SU-DHL-6 (cell line): ENCODE measurements around the gene DCK.
"Not testable (repeated sequence)": the region's sequence is repeated elsewhere in the genome, so short reads cannot be mapped to it uniquely, and the experiment has no call there.

Experiments used
- EZH2phosphoT487 ChIP-seq: fragments of 200-600 bp; sonication (generic), shearing (Covaris generic); conservative IDR thresholded peaks from 2 replicates; pipeline ENCODE4 v1.6.1; 2018; ENCODE audit warnings: mild to moderate bottlenecking, antibody characterized with exemption, low read length, moderate library complexity, mixed read lengths
- TF ChIP-seq, protein P1 (sequence below): fragments of 200-600 bp; sonication (generic); IDR thresholded peaks from one replicate; pipeline ENCODE4 v1.5.1; 2017; ENCODE audit warnings: antibody characterized with exemption, mild to moderate bottlenecking, low read length, moderate library complexity; ENCODE audit not compliant: insufficient read depth, poor library complexity, severe bottlenecking

DNA sequence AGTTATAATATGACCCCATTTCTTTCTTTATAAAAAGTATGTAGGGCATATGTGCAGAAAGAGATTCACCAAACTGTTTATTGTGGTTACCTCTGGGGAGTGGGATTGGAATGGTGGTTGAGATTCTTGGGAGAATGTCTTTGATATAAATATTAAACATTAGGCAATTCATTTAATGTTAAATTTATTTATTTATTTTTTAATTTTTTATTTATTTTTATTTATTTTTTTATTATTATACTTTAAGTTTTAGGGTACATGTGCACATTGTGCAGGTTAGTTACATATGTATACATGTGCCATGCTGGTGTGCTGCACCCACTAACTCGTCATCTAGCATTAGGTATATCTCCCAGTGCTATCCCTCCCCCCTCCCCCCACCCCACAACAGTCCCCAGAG lies 60.2 kb downstream of the DCK start:
- TF ChIP-seq, protein P1, sequence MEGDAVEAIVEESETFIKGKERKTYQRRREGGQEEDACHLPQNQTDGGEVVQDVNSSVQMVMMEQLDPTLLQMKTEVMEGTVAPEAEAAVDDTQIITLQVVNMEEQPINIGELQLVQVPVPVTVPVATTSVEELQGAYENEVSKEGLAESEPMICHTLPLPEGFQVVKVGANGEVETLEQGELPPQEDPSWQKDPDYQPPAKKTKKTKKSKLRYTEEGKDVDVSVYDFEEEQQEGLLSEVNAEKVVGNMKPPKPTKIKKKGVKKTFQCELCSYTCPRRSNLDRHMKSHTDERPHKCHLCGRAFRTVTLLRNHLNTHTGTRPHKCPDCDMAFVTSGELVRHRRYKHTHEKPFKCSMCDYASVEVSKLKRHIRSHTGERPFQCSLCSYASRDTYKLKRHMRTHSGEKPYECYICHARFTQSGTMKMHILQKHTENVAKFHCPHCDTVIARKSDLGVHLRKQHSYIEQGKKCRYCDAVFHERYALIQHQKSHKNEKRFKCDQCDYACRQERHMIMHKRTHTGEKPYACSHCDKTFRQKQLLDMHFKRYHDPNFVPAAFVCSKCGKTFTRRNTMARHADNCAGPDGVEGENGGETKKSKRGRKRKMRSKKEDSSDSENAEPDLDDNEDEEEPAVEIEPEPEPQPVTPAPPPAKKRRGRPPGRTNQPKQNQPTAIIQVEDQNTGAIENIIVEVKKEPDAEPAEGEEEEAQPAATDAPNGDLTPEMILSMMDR = not testable (repeated sequence)
- TF ChIP-seq EZH2phosphoT487 = not testable (repeated sequence)
